NCI-H2196 treated with DMSO at 0.1 percent for 48 hours (cell line): ENCODE results near the gene PEX10.
A peak's percentile ranks its signal among the peaks of the same experiment; 100 is the strongest.
"Not testable (repeated sequence)": the region's sequence is repeated elsewhere in the genome, so short reads cannot be mapped to it uniquely, and the experiment has no call there.

Experiments used
- DNase-seq: peaks from one replicate; lab custom pipeline; 2025; ENCODE audit not compliant: unreplicated experiment; lab: John Stamatoyannopoulos, UW

The PEX10 gene

DNA sequence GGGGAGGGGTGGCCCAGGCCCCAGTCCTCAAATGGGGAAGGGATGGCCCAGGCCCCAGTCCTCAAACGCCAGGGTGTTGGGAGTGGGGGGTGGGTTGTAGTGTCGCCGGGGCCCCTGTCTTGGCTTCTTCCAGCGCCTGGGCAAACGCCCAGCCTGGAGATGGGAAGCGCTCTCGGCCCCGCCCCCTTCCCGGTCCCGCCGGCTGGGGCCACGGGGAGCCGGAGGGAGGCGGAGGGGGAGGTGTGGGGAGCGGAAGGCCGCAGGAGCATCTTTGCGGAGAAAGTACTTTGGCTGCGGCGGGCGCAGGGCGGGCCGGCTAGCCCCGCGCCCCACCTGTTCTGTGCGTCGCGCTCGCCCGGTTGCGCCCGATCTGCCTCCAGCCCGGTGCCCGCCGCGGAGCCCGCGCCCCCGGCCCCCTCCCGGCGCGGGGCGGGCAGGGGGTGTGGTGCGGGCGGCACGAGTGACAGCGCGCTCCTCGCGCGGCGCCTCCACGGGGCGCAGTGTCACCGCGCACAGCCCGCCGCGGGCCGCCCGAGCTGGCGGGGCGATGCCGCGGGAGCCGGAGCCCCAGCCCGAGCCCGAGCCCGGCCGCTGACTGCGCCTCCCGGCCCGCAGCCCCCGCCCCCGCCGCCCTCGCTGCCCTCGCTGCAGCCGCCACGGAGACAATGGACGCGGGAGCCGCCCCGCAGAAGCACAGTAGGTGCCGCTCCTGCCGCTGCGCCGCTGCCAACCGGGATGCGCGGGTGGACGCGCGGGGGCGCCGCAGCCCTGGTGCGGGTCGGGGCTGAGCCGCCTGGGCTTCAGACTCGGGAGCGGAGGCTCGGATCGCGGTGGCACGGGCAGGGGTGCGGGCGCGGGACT lies 31.1 kb upstream of the PEX10 start:
- no peak for DNase-seq

DNA sequence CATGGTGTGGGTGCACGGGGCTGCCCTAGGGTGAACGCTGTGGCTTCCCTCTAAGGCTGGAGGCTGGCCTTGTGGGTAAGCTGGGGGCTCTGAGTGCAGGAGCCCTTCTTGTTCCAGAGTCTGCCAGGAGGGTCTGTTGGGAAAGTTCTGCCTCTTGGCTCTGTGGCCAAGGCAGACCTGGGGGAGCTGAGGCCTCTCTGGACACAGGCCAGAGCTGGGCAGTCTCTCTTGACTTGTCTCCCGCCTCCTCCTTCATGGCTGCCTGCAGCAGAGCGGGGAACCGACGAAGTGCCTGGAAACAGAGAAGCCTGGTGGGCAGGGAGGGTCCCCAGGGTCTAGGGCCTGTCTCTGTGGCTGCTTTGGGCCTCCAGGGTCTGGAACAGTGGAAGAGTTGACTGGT lies 30.3 kb upstream of the PEX10 start:
- DNase-seq = no peak

DNA sequence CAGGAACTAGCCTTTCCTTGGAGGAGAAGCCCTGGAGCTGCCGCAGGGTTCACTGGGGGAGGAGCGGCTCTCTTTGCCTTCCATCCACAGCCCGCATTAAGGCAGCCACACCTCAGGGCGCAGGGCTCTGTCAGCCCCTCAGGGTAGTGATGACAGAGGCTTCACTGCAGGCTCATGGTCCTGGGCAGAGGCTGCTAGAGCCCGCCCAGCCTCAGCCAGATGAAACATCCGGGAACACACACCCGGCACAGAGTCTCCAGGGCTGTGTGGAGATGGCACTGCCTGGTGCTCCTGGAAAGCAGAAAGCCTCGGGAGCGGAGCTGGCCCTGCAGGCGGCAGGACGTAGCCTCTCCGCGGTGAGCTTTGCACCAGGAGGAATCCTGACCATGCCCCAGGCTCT lies 29.4 kb upstream of the PEX10 start:
- no peak for DNase-seq

DNA sequence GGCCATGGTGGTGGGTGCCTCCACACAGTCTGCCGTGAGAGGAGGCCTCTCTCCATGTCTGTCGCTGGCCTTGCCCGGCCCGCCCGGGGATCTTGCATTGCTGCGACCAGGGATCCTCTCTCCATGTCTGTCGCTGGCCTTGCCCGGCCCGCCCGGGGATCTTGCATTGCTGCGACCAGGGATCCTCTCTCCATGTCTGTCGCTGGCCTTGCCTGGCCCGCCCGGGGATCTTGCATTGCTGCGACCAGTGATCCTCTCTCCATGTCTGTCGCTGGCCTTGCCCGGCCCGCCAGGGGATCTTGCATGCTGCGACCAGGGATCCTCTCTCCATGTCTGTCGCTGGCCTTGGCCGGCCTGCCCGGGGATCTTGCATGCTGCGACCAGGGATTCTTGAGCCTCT lies 28.0 kb upstream of the PEX10 start:
- not testable (repeated sequence) for DNase-seq

DNA sequence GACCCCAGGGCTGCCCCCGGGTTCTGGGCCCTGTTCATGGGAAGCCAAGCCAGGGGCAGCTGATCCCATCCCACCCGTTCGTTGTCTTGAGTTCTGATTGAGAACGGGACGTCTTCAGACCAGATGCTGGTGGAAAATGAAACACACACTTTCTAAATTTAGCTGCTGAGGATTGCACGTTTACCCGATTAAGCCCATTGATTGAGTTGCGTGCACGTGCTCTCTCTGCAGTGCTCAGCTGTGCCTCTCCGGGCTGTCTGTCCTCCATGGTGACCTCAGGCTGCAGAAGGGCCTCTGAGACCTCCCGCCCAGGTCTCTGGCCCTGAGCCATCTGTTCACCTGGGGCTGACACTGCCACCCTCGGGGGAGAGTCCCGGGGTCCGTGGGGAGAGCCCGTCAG lies 27.0 kb upstream of the PEX10 start:
- DNase-seq = no peak

DNA sequence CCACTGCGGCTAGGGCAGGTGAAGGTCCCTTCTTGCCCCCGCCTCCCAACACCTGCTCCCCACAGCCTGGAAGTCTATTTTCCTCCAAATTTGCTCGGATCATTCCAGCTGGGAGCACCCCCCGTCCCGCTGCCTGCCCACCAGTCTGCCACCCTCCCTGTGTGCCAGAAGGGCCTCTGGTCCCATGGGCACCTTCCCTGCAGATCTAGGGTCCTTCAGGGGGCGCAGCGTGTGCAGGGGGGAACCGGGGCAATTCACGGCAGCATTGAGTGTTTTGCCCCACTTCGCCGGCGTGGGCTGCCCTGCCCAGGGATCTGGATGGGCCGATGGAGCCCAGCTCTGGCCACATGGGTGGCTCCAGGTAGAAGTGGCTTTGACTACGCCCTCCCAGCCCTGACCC lies 26.3 kb upstream of the PEX10 start:
- no peak for DNase-seq

DNA sequence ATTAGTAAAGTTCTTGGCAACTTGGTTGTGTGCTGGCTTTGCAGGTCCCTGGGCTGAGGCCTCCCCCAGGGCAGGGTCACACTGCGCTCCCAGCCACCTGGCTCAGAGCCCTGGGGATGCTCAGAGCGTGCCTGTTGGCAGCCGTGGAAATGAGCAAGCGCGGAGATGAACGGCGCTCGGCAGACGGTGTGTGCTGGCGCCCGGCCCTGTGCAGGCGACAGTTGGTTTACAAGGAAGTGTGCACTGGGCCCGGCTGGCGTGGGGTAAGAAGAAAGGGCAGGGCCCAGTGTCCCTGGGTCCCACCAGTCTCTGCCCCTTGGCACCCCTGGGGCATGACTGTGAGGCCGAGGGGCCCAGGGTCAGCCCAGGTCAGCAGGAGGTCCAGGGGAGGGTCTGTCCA lies 25.7 kb upstream of the PEX10 start:
- DNase-seq = peak; percentile 48

DNA sequence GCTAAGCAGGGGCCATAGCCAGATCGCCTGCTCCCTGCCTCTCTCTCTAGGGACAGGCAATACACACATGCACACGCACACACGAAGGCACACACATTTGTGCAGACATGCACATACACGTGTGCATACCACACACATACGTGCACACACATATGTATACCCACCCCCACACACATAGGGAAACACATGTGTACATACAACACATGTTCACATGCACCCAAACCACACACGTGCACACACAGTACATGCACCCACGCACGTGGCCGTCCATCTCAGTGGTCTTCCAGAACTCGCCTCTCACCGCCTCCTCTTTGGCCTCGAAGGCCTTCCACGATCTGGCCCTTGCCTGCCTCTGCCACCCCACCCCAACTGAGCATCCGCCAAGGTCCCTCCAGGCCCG lies 25.3 kb upstream of the PEX10 start:
- no peak for DNase-seq

DNA sequence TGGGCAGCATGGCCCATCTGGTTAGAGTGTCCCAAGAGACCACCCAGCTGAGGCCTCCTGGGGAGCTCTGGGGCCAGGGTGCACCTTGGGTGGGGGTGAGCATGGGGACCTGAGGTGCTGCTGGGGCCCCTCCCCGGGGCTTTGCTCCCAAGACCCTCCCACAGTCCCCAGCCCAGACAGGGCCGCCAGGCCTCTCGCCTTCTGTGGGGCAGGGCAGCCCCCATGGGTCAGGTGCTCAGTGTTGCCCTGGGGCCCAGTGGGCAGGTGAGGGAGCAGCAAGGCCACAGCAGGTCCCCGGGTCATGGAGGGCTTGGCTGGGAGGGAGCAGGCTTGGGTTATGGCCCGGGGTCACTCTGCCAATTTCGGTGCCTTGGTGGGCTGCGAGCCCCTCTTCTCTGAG lies 24.5 kb upstream of the PEX10 start:
- no peak for DNase-seq

DNA sequence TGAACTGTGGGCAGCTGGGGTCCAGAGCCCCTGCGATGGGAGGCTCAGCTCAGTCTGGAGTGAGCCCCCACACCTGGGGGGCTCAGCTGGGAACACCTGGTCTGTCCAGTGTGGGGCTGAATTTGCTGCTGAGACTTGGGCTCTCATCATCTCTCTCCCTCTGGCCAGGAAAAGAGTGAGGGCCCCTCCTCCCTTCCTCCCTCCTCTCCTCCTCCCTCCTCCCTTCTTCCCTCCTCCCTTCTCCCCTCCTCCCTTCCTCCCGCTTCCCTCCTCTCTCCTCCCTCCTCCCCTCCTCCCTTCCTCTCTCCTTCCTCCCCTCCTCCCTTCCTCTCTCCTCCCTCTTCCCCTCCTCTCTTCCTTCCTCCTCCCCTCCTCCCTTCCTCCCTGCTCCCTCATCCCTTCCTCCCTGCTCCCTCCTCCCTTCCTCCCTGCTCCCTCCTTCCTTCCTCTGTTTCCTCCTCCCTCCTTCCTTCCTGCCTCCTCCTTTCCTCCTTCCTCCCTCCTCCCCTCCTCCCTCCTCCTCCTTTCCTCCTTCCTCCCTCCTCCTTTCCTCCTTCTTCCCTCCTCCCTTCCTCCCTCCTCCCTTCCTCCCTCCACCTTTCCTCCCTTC lies 23.5 kb upstream of the PEX10 start:
- no peak for DNase-seq

DNA sequence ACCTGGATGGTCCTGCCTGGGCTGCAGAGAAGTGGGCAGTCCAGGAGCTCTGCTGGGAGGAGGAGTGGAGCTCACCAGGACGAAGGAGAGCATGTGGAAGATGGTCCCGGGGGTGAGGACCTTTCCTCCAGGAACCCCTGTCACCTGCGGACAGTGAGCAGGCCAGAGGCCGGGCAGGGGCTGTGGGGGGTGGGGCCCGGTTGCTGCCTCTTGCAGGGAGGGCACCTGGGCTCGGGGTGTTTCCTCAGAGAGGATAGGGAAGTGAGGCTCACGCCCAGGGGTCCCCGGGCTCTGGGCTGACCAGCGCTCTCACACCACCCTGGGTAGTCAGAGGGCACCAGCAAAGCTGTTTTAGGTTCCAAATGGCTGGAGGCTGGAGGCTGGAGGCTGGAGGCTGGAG lies 22.7 kb upstream of the PEX10 start:
- no peak for DNase-seq

DNA sequence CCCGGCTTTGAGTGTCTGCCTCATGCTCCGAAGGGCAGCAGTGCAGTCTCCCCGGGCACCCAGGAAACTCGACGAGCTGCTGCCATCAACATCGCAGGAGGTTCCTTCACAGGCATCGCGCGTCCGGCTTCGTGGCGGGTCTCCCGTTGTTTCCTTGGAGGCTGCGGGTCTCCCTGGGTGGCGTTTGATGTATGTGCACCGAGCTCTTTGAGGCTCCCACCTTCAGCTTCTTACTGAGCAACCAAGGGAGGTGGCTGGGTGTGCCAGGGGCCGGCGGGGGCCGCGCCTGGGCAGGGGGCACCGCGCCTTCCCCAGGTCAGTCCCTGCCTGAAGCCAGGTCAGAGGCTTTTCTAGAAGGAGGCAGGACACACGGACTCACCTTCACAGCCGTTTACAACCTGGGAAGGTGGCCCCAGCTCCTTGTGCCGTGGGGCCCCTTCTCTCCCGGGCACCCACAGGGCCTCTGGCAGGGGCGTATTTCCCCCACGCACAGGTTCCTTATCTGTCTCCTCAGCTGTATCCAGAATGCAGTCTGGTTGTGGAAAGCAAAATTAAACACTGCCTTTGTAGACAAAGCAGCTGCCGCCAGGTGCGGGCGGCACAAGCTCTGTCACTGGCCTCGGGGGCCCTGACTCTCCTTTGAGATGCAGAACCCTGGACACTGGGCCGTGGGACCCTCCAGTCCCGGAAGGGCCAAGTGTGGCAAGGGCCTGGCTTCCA lies 21.7 kb upstream of the PEX10 start:
- no peak for DNase-seq

DNA sequence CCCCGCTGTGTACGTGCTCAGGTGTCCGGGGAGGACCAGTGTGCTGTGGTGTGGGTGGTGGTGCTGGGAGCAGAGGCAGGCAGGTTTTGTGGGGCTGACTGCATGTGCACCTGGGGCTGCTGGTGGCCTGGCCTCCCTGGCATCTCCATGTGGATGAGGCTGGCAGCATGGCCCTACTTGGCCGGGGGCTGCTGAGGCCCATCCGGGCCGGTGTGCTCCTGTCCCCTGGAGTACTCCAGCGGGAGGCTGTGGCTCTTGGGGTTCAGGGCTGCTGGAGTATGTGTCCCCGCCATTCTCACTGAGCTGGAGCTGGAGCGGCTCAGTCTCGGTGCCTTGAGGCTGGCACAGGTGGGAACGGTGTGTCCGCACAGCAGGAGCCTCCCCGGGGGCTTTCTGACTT lies 20.8 kb upstream of the PEX10 start:
- DNase-seq = no peak

DNA sequence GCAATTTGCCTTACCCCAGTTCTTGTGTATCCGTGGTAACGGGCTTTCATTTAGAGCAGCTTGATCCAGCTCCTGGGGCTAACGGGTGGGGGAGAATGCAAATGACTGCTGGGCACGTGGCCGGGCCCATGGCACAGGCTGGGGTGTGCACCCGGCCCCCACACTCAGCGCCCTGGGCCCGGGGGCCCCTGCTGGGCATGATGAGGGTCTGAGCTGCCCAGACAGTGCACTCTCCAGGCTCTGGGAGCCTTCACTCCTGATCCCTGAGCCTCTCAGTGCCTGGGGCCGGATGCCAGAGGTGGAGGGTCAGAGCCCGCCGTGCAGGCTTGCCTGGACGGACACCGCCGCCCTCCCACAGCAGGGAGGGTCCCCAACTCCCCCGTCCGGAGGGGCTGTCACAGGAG lies 20.1 kb upstream of the PEX10 start:
- DNase-seq = no peak

DNA sequence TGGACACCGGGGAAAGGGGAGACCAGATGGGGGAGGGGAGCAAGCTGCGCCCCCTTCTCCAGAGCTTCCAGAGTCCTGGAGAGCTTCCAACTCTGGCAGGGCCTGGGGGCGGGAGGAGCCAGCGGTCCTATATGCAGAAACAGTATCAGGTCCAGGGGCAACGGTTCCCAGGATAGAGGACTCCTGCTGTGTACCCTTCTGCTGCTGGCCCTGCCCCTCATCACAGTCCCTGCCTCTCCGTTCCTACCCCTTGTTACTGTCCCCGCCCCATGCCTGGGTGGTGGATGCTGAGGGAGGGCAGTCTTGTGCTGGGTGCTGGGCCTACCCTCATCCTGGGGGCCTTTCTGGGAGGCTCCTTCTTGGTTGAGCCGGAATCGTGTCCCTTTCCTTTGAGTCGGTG lies 19.2 kb upstream of the PEX10 start:
- DNase-seq = no peak

DNA sequence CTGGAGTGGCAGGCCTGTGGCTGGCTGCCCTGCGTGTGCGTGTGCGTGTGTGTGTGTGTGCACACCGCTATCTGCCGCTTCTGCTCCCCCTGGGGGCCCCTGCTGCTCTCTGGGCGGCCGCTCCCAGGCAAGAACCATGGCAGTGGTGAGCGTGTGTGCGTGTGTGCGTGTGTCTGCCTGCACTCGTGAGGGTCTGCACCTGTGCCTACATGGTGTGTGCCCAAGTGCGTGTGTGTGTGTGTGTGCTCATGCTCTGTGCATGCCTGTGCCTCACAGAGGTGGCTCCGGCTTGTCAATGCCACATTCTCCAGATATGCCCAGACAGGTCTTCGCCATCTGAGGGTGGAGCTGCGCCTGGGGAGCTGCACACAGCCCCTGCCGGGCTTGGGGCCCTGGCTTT lies 18.7 kb upstream of the PEX10 start:
- DNase-seq = no peak

DNA sequence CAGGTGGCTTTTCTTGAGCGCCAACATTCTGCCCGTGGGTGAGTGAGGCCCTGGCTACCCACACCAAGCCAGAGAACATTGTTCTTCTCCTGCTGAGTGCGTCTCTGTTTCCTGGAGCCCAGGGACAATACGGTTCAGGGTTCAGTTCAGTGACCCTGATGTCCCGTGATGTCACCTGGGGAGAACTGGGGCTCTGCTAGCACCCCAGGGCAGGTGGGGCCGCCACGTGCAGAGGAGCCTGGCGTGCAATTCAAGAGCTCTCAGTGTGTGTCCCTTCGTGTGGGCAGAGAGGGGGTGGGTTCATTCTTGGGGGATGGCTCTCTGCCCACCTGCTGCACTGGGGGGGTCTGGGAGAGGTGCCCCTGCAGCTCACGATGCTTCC lies 18.2 kb upstream of the PEX10 start:
- no peak for DNase-seq

DNA sequence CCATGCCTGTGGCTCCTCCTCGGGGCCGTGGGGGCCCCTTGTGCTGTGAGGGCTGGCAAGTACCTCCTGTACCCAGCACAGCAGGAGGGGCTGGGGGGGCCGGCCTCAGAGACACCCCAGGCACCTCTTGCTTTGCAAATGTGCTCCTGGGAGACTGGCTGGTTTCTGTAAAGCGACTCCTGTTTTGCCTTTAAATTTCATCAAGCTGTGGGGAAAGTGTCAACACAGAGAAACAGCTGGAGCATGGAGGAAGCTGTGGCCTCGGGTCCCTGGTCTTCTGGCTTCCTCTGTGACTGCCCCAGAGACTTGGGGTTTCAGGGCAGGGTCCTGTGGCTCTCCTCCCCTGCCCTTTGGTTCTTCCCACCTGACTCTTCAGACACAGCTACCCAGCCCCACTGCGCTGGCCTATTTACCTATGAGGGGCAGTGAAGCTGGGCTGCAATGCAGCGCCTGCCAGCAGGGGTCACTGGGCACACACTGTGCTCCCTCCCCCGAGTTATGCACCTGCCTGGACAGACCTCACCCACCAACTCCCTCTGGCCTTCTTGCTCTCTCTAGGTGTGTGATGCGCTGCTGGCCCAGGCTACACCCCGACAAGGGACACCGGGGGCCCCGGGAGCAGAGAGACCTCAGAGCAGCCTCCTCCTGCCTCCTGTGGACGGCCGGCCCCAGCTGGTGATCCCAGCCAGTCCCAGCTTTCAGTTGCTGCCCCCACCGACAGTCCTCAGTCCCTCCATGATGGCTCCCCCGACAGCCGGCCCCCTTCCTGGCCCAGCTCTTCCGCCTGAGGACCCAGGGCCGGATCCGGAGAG lies 17.6 kb upstream of the PEX10 start:
- no peak for DNase-seq

DNA sequence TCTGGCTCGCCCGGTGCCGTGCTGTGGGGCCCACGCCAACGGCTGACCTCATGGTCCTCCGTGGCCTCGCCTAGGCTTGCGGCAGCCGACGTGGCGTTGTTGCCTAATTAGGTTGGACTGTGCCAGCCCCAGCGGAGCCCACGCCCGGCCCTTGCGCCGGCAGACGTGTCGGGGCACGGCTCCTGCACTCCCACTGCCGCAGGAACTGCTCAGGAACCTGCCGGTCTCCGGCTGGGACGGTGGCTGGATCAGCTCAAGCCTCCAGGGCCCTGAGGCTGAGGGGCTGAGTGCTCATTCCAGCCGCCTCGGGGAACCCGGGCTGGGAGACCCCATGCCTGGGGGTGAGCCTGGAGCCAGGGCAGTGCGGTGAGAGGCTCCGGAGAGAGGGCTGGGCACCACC lies 16.1 kb upstream of the PEX10 start:
- no peak for DNase-seq

DNA sequence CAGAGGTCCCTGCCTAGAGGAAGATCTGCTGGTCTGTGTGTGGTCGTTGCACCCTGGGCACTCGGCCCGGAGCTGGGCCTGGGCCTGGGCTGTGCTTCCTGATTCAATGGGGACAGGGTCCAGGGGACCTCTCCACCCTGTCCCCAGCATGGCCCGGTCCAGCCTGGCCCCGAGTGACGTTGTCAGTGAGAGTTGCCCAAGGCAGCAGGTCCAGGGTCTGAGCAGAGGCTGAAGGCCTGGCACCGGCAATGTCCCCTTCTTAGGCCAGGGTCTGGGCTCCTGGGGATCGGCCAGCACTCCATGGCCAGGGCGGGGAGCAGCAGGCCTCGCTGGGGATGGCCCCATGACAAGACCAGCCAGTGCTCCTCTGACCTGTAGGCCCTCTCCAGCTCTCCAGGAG lies 15.6 kb upstream of the PEX10 start:
- DNase-seq = no peak

DNA sequence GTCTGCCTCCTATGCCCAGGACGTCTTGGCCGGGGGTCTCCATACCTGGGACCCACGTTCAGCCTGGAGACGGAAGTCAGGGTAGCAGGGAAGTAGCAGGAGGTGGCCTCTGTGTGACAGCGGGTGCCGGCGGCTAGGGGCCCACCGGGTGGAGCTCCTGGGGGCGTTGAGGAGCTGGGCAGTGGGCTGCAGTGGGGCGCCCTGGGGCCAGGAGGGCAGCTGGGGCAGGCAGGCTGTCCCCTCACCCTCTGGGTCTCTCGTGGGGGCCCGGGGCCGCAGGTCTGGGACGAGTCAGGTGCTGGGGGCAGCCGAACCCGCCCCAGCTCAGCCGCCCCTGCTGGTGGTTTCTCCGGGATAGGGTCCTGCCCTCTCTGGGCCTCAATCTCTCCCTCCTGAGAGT lies 14.7 kb upstream of the PEX10 start:
- no peak for DNase-seq
